NCI-H2196 treated with DMSO at 0.1 percent for 48 hours (cell line): Measurements from ENCODE around the gene ETFDH.
"Not testable (repeated sequence)": the region's sequence is repeated elsewhere in the genome, so short reads cannot be mapped to it uniquely, and the experiment has no call there.

ENCODE experiments used
- DNase-seq: peaks from one replicate; lab custom pipeline; 2025; ENCODE audit not compliant: unreplicated experiment; lab: John Stamatoyannopoulos, UW

ETFDH gene

GRCh38 chr4:158671915-158672806 lies at the start of gene ETFDH:
ETFDH (plus strand) TSS chr4:158672296; CDS start chr4:158672457, 161 bp downstream.
- peak; percentile 84 for DNase-seq

- no peak for DNase-seq
These were observed 47.1 kb upstream of the ETFDH start for GRCh38 chr4:158624889-158625478.

DNA sequence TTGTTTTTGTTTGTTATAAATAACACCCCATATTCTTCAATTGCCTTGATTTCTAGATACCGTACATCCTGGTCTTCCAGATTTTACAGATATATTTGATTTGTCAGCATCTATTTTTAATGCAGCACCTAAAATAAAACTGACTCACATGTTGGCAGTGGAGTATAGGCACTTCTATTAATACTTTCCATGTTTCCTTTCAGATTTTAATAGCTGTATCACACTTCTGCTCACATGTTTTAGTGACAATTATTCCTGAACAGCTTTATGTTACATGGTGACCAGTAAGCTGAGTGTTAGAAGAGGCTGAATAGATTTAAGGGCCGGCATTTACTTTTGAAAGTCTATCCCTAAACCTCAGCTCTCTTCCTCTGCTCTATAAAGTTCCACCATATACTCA lies 46.6 kb upstream of the ETFDH start:
- no peak for DNase-seq

DNA sequence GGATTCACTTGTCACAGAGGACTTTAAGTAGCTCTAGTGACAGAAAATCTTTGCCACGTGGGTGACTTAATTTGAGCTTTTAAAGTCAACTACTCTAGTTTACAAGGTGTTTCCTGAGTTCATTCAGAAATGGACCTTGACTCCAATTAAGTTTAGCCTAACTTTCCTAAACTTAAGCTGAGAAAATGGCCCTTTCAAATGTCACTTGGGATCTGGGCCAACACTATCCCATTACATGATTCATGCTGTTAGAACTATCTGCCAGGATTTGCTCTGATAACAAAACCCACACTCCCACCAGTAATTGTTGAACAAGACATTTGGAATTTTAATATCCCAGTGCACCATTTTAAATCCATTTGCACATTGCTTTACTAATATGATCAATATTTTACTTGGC lies 41.2 kb upstream of the ETFDH start:
- DNase-seq, result no peak

DNA sequence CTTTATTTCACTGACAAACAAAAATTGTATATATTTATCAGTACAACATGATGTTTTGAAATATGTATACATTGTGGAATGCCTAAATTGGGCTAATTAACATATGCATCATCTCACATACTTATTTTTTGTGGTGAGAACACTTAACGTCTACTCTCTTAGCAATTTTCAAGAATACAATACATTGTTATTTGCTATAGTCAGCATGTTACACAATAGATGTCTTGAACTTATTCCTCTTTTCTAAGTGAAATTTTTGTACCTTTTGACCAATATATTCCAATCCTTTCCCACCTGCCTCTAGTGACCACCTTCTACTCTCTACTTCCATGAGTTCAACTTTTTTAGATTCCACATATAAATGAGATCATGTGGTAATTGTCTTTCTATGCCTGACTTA lies 35.5 kb upstream of the ETFDH start:
- DNase-seq, result no peak

GRCh38 chr4:158644356-158644755 lies 27.7 kb upstream of the ETFDH start:
- DNase-seq, result no peak

DNA sequence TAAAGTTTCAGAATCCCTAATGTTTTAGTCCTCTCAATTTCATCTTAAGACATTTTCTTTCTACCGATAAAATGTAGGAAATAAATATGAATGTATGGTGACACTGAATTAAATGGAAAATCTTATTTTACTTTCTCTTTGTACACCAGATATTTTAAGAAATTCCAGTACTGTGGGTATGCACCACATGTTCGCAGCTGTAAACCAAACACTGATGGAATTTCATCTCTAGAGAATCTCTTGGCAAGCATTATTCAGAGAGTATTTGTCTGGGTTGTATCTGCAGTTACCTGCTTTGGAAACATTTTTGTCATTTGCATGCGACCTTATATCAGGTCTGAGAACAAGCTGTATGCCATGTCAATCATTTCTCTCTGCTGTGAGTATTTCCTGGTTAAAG lies 27.3 kb upstream of the ETFDH start:
- no peak for DNase-seq

- no peak for DNase-seq
These were observed 22.9 kb upstream of the ETFDH start for GRCh38 chr4:158649111-158649680.

DNA sequence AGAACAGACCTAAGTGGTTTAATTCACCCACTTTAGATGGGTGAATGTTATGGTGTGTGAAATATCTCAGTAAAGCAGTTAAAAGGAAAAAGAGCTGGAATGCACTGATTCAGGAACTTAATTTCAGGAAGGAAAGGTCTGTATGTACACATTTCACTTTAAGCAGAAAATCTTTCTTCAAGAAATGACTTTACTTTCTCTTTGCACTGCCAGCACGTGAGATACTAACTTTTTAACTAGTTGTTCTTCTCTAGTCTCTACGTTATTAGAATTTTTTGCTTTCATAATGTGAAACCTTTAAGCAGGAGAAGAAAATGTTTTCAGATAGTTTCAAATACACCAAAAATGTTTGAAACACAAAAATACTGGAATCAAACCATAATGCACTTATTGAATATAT lies 19.2 kb upstream of the ETFDH start:
- DNase-seq, result no peak

- no peak for DNase-seq
These were observed 15.7 kb upstream of the ETFDH start for GRCh38 chr4:158656439-158656838.

DNA sequence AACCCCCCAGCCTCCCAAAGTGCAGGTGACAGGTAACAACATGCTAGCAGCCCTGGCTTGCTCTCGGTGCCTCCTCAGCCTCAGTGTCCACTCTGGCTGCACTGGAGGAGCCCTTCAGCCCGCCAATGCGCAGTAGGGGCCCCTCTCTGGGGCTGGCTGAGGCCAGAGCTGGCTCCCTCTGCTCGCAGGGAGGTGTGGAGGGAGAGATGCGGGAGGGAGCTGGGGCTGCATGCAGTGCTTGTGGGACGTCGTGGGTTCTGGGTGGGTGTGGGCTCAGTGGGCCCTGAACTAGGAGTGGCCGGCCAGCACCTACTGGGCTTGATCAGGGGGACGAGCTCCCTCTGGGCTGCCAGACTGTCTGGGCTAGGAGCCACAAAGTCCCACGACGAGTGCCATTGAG lies 14.8 kb upstream of the ETFDH start:
- DNase-seq, result no peak

DNA sequence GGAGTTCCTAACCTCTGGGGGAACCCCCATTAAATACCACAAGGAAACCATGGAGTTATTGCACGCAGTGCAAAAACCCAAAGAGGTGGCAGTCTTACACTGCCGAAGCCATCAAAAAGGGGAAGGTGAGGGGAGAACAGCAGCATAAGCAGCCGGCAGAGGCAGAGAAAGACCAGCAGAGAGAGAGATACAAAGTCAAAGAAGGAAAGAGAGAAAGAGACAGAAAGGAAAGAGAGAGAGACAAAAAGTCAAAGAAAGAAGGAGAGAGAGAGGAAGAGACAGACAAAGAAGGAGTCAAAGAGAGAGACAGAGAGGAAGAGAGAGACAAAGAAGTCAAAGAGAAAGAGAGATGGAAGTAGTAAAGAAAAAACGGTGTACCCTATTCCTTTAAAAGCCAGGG lies 8.8 kb upstream of the ETFDH start:
- not testable (repeated sequence) for DNase-seq

DNA sequence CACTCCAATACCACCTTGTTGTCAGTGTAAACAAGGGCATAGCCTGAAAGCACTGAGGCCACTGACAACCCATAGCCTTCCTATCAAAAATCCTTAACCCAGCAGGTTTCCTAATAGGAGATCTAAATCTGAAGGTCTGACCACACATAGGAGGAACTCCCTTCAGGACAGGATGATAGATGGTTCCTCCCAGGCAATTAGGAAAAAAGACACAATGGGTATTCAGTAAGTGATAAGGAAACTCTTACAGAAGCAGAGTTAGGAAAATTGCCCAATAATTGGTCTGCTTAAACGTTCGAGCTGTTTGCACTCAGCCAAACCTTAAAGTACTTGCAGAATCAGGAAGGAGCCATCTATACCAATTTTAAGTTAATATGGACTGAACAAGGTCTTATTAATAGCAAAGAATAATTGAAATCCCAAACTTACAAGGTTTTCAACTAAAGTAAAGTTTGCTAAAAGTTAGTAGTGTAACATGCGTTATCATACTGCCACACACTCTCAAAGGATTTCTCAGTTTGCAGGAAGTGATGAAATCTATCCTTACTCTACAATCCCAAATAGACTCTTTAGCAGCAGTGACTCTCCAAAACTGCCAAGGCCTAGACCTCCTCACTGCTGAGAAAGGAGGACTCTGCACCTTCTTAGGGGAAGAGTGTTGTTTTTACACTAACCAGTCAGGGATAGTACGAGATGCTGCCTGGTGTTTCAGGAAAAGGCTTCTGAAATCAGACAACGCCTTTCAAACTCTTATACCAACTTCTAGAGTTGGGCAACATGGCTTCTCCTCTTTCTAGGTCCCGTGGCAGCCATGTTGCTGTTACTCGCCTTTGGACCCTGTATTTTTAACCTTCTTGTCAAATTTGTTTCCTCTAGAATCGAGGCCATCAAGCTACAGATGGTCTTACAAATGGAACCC lies 8.1 kb upstream of the ETFDH start:
- not testable (repeated sequence) for DNase-seq

DNA sequence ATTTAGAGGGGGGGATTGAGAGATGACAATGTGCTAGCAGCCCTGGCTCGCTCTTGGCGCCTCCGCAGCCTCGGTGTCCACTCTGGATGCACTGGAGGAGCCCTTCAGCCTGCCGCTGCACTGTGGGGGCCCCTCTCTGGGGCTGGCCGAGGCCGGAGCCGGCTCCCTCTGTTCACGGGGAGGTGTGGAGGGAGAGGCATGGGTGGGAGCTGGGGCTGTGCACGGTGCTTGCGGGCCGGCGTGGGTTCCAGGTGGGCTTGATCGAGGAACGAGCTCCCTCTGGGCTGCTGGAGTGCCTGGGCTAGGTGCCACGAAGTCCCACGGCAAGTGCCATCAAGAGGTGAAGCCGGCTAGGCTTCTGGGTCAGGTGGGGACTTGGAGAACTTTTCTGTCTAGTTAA lies 7.3 kb upstream of the ETFDH start:
- DNase-seq, result no peak

DNA sequence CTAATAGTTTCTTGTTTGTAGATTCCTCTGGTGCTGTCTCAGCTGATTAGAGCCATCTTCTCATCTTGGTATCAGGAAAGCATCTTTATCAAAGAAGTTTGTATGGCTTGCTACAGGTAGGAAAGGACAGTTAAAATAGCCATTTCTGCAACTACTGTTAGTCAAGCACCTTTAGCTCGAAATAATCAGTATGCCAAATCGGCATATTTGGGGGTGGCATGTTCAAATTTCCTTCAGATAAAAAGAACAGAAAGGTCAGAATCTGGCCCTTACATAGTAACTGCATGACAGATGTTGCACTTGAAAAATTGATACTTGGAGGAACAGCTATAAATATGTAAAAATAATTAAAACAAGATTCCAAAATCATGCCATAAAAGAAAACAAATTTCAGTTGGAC lies 5.2 kb upstream of the ETFDH start:
- DNase-seq, result no peak

DNA sequence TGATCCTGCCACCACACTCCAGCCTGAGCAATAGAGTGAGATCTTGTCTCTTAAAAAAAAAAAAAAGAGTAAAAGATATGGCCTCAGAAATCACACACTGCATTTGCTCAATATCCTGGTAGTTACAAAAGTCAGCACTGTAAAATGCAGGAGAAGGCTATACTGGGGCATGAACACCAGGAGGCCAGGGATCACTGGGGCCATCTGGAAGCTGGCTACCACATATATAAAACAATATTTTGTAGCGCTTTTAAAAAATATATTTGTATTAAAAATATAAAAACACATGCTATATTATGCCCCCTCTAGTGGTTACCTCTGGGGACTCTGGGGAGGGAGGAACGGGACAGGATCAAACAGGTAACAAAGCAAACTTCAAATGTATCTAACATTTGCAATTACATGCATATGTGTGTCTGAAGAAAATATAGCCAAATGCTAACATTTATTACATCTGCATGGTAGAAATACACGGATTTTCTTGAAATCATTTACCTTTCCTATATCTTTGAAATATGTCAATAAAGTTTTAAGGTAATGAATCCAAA lies 4.4 kb upstream of the ETFDH start:
- DNase-seq, result no peak

DNA sequence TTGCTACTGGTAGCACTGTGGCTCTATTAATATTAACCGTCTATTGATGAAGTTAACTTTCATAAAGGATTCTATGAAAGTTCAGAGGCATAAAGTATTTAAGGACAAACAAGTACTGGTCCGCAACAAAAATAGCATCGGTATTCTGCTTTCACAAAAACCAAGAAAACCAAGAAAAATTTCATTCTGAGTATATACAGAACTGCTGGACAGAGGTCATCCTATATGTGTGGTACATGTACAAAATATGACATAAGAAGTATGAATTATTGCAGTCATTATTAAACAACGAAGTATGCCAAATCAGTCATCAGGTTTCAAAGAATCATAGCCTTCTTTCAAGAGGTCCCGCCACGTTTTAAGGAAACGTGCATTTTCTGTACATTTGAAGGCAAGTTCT lies 2.8 kb upstream of the ETFDH start:
- no peak for DNase-seq

DNA sequence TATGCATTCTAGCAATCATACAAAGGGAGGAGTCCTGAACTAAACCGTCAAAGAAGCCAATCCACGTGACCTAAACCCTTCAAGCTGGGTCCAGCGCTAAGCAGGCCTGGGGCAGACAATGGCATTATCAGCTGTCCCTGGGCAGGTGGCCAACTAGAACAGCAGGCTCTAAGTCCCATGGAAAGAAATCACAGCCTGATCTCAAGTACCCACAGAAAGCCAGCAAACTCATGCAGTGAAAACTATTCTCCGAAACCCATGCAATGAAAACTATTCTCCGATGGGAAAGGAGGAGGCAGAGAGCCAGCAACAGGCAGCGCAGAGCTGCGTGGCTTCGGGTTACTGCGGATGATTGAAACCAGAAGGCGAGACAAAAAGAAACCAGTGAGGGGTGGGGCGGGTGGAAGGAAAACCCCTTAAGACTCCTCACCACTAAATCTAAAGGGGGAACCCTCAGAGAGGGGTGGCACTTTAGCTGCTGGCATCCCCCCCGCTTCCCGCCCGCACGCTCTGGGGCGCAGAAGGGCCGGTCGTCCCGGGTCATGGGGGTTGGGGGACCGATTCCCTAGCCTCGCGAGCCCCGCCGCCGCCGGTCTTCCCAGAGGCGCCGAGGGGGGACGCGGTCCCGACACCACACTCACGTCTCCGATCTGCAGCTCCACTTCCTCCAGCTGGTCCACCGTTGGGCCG lies 976 bp upstream of the ETFDH start:
- peak; percentile 38 for DNase-seq

GRCh38 chr4:158671665-158671914 lies 506 bp upstream of the ETFDH start, which contains the start of gene C4orf46:
C4orf46 (minus strand) TSS chr4:158671887; CDS start chr4:158671801, 86 bp downstream.
- no peak for DNase-seq

GRCh38 chr4:158673633-158674032 lies 1.5 kb downstream of the ETFDH start:
- no peak for DNase-seq

GRCh38 chr4:158676076-158676475 lies 4.0 kb downstream of the ETFDH start:
- no peak for DNase-seq
